Measurements from ENCODE around the gene IL1RN.

IL1RN gene

DNA sequence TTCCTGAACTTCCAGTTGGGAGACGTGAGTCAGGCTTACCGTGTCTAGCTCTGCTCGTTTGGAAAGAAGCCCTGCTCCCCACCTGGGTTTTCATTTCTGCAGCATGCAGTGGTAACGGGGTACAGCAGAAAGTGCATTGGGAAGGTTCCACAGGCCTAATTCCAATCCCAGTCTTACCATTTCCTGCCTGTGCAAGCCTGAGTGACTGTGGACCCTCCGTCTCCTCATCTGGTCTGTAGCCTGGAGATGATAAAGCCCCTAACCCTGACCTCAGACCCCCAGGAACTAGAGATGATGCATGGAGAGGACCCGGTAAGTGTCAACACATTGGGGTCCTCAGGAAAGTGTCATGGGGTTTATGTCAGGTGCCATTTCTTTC lies 40.6 kb downstream of the IL1RN start:
- H3K4me3 ChIP-seq (ENCODE audit: low read depth, low read length): no peak overlapping the region
- no peak for DNase-seq (ENCODE audit: low read depth)

- no peak overlapping the region for H3K4me3 ChIP-seq (ENCODE audit: low read depth, low read length)
- no peak for DNase-seq (ENCODE audit: low read depth)
Observed at GRCh38 chr2:113169002-113169530, 41.7 kb downstream of the IL1RN start.

DNA sequence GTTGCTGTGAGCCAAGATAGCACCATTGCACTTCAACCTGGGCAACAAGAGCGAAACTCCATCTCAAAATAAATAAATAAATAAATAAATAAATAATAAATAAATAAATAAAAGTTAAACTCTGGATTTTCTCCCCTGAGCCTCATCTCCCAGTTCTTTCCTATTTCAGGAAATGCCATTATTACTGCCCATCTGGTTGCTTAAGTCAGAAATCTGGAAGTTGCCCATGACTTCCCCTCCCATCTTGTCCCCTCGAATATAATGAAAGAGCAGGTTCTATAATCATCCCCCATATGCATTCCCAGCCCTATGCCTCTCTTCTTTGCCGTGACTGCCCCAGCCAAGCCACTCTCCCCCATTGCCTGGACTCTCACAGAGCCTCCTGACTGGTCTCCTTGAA lies 42.2 kb downstream of the IL1RN start:
- DNase-seq (ENCODE audit: low read depth): no peak
- no peak overlapping the region for H3K4me3 ChIP-seq (ENCODE audit: low read depth, low read length)

DNA sequence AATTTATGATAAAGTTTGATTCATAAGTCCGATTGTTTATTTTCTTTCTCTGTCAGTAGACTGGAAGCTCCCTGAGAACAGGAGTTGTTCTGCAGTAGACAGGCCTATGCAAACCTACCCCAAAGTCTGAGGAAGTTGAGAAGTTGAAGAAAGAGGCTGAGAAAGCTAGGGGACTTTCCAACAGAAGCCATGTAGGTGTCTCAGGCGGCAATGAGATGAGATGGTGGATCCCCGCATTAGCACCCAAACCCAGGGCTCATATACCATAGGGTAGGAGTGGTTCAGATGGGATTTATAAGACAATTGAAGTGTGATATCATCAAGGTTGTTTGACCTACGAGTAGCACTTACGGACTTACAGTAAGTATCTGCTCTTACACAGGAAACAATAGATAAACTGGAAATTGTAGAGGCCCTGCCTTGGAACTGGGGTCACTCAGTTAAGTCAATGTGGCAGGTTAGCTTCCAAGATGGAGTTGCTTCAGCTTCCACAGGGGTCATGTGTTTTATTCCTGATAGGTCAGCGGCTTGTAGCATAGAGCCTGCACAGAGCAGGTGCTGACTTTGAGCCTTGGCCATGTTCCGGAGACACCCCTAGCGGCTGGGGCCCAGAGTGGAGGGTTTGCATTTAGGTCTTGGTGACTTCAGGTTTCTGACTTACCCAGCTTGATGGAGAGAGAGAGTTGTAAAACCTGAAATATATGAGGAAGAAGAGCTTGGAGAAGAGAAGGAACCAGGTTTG lies 44.1 kb downstream of the IL1RN start:
- no peak overlapping the region for H3K4me3 ChIP-seq (ENCODE audit: low read depth, low read length)
- DNase-seq (ENCODE audit: low read depth): no peak

DNA sequence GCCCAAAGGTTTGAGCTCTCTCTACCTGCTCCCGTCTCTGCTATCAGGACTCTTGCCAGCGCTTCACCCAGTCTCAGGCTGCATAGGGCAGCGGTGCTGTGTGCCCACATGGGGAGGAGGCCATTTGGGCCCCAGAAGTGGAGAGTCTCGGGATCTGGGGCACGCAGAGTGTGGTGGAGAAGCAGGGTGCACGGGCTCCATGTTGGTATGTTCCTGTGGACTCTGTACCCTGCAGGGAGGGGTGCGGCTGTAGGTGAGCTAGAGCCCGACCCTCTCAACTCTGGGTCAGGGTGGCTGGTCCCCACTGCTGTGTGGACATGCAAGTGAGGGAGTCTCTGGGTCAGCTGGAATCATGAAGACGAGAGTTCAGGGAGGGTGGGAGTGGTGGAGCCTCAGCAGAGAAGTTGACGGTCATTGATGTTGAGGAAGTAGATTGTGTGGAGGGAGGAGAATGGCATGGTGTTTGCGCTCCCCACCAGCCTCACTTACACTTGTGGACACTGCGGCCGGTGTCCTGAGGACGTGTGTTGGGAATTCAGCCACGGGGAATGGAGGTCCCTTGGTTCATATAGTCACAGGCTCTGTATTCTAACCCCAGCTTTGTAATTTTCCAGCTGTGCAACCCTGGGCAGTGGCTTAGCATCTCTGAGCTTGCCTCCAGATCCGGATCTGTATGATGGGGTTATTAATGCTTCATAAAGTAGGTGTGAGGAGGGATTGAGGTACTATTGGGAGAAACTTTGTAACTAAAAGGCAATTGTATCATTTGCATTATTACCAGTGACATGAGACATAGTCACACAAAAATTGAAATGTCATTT lies 45.5 kb downstream of the IL1RN start:
- H3K4me3 ChIP-seq (ENCODE audit: low read depth, low read length): no peak overlapping the region

DNA sequence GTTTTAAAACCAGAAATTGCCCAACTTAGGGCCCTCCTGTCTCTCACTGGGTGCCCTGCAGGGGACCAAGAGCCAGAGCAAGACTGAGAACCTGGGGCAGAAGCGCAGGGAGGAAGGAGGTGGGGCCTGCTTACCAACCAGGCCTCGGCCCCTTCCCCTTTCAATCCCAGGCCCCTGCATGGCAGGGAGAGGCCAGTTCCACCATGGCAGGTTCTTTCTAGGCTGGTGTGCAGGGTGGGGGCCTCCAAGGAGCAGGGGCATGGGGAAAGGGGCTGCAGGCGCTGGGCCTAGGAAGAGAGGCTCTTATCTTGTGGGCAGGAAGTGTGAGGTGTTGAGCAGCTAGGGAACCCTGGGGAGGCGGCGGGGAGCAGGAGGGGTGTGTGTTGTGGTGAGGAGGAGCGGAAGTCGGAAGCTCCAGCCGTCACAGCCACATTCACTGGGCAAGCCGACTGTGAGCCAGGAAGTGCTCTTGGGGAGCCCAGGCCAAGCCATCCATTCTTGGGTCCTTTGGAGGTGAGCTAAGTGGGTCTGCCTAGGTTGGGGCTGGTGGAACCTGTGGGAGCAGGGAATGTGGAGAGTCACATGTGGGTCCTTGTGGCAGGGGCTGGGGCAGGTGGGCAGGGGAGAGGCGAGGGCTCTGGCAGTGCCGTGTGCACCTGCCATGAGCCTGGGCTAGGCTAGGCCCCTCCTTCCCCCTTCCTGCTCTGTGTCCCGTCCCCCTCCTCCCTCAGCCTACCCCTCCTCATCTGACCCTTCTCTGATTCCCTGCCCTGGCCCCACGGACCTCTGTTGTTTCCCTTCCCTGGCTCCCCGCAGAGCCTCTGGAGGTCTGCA lies 46.4 kb downstream of the IL1RN start, which contains the start of gene PSD4:
Gene PSD4 (plus strand): TSS at position 430 of the 834 bp plus-strand sequence. CDS start 8,486 bp downstream, outside the sequence.
- no peak within 1 kb of the TSS for H3K4me3 ChIP-seq (ENCODE audit: low read depth, low read length)

More for the DNA sequence above, 45.5 kb downstream of the IL1RN start:
- DNase-seq (ENCODE audit: low read depth): no peak

DNA sequence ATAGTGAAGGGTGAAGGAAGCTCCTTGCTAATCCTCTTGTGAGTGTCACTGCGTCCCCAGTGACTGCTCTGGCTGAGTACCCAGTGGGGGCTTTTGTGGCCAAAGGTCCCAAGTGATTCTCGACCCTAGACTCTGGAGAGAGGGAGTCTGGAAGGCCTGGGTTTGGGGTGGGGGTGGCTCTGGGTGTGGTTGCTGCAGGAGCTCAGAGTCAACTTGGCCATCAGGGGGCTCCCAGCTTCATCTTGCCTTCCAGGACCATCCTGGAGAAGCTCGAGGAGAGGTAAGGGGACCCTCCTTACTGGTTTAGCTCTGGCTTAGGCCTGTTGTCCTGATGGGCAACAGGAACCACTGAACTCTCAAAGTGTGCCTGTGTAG lies 47.0 kb downstream of the IL1RN start:
- DNase-seq (ENCODE audit: low read depth): no peak
- no peak overlapping the region for H3K4me3 ChIP-seq (ENCODE audit: low read depth, low read length)

More for the DNA sequence above, 46.4 kb downstream of the IL1RN start, which contains the start of gene PSD4:
- DNase-seq (ENCODE audit: low read depth): no peak

GRCh38 chr2:113175042-113175628 lies 47.7 kb downstream of the IL1RN start:
- DNase-seq (ENCODE audit: low read depth): no peak
- no peak overlapping the region for H3K4me3 ChIP-seq (ENCODE audit: low read depth, low read length)

GRCh38 chr2:113175736-113176695 lies 48.6 kb downstream of the IL1RN start:
- no peak for DNase-seq (ENCODE audit: low read depth)
- H3K4me3 ChIP-seq (ENCODE audit: low read depth, low read length): no peak overlapping the region

- no peak overlapping the region for H3K4me3 ChIP-seq (ENCODE audit: low read depth, low read length)
Observed at GRCh38 chr2:113176696-113177355, 49.4 kb downstream of the IL1RN start.

DNA sequence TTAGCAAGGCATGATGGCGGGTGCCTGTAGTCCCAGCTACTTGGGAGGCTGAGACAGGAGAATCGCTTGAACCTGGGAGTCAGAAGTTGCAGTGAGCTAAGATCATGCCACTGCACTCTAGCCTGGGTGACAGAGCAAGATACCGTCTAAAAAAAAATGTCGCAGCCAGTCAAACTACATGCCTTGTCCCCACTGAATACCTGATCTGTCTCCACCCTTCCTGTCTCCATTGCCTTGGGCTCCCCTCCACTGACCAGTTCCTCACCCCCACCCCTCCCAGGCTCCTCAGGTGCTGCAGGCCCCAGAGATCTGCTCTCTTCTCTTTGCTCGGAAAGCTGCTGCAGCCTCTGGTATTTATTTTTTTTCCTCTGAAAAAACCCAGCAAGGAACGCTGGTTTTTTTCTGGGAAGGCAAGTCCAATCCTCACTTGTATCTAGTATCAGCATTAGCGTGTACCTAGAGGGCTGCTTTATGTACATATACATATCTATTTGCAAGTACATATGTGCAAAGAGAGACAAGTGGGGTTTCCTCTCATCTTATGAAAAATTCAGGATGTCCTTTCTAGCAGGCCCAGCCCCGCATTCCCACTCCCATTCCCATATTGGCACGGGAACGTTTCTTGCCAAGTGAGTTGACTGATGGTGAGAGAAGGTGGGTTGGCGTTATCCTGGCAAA lies 50.8 kb downstream of the IL1RN start:
- DNase-seq (ENCODE audit: low read depth): no peak
- no peak overlapping the region for H3K4me3 ChIP-seq (ENCODE audit: low read depth, low read length)

More at GRCh38 chr2:113176696-113177355, 49.4 kb downstream of the IL1RN start:
- no peak for DNase-seq (ENCODE audit: low read depth)

DNA sequence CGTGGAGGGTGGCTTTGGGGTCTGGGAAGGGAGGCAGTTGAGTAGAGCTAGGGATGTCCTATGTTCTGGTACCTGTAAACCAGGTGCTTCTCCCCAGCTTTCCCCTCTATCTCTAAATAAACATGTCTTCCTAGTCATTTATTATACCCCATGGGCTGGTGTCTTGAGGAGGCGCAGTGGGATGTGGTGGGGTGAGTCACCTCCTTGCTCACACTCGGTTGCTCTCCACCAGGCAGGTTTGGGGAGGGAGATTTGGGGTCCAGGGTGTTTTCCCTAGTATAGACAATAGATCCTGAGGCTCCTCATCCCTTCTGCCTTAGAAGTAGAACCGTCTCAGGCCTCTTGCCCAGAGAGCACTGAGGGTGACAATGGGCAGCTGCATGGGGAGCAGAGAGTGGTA lies 51.5 kb downstream of the IL1RN start:
- H3K4me3 ChIP-seq (ENCODE audit: low read depth, low read length): no peak overlapping the region
- DNase-seq (ENCODE audit: low read depth): no peak

DNA sequence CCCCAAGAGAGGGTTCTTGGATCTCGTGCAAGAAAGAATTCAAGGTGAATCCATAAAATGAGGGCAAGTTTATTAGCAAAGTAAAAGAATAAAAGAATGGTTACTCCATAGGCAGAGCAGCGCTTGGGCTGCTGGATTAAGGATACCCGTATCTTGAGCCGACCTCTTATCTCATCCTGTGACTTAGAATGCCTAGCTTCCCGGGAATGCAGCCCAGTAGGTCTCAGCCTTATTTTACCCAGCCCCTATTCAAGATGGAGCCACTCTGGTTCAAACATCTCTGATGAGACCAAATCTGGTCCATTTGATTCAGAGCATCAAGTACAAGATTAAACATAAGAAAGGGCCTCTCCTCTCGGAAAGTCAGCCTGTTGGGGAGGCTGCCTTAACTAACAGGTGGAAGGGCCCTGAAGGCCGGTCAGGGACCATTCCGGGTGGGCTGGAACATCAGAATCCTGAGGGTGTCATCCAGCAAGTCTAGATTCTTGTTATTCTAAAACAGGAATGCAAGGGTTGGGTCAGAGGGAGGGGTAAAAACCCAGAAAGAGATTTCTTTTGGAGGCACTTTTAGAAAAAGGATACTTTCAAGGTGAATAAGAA lies 52.1 kb downstream of the IL1RN start:
- H3K4me3 ChIP-seq (ENCODE audit: low read depth, low read length): no peak overlapping the region
- no peak for DNase-seq (ENCODE audit: low read depth)

- H3K4me3 ChIP-seq (ENCODE audit: low read depth, low read length): no peak overlapping the region
- no peak for DNase-seq (ENCODE audit: low read depth)
Observed at GRCh38 chr2:113180131-113180946, 52.9 kb downstream of the IL1RN start.

GRCh38 chr2:113181258-113182051 lies 54.1 kb downstream of the IL1RN start:
- no peak for DNase-seq (ENCODE audit: low read depth)
- H3K4me3 ChIP-seq (ENCODE audit: low read depth, low read length): no peak overlapping the region

All from skeletal muscle cell (primary cell).